Fibroblast of skin of scalp (primary cell): ENCODE results near the gene FAM131C.
"Not testable (repeated sequence)": the region's sequence is repeated elsewhere in the genome, so short reads cannot be mapped to it uniquely, and the experiment has no call there.

Source experiments
- DNase-seq: peaks from one replicate; pipeline ENCODE4 v3.0.0-alpha.2; 2013

The FAM131C gene

DNA sequence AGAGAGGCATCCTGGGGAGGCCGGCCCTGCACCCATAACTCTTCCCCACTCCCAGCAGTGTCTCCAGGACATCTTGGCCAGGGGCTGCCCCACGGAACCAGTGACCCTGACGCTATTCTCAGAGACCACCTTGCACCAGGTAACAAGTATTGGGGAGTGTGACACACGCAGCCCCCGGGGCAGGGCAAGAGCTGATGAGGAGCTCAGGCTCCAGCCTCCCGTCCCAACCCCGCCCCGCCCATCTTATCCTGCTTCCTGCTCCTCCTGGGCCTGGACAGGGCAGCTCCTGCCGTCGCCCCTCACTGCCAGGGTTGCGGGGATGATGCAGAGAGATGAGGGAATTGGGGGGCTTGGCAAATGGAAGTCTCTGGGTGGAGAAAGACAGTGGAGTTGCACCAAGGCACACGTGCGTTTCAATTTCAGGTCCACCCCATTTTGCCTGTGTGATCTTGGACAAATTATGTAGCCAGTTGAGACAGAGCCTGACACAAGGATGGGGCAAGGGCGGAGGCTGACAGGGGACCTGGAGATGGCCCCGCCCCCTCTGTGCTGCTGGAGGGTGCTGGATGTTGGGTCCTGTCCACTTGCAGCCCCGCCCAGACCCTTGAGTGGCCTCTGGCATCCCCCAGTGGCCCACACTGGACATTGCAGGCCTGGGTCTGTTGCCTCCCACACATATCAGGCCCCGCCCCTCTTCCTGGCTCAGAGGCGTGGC, 40.9 kb downstream of the FAM131C start:
- peak; percentile 88 for DNase-seq

DNA sequence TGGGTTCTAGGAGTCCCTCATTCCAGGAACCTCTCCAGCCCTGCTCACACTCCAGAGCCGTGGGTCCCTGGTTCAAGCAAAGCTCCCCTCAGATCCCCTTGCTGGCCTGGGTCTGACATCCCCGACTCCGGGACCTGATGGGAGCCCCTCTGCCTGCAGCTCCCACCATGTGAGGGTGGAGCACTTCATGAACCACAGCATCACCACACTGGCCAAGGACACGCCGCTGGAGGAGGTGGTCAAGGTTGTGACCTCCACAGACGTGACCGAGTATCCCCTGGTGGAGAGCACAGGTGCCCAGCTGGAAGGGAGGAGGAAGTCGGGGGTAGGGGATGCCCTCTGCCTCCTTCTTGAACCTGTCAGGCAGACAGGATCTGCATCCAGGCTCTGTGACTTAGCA, 41.9 kb downstream of the FAM131C start:
- DNase-seq = no peak

DNA sequence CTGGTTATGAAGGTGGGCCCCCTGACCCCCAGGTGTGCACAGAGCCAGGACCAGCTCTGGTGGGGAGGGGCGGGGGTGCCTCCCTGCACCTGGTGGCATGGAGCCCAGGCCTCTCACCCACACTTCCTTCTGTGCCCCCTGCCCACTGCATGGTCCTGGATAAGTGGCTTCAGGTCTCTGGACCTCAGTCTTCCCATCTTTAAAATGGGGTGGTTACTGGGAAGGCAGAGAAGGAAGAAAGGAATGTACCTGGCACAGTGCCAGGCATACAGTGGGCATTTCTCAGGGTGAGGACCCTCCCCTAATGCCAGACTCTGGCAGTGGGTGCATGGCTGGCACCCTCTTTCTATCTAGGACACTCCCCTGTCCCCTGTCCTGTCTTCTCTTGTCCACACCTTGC, 44.2 kb downstream of the FAM131C start:
- no peak for DNase-seq

DNA sequence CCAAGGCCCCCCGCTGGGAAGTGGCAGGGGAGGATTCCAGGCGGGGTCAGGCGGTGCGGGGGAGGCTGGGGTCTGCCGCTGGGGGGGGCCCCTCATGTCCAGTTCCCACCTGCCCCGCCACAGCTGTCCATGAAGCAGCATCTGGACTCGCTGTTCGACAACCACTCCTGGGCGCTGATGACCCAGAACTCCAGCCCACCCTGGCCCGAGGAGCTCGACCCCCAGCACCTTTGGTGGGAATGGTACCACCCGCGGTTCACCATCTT, 44.5 kb downstream of the FAM131C start:
- not testable (repeated sequence) for DNase-seq

DNA sequence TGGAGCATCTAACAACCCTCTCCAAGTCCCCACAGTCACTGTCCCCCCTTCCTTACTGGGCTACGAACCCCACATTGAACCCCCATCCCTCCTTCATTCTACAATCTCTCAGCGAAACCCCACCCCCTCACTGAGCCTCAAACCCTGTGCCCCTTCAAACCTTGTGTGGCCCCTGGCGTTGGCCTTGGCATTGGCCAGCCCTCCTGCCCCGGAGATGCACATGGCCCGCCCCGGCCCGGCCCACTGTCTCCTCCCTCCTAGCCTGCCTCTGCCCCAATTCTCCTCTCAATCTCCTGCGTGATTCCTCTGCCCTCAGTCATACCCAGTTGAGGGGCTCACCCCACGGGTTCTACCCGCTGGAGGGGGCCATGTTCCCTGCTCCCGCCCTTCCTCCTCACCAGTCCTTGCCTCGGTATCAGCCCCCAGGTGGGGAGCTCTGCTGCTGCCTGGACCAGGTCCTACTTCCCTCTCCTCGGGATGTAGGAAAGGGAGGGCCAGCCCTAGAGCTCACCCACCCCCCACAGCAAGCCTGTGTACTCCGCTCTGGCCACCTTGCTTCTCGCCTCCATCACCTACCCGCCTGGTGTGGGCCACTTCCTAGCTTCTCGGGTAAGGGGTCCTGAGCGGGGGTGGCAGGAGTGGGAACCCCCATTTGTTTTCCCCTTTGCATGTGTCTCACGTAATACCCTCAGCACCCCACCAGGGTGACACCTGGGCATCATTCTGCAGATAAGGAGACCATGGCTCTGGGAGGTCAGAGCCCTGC, 45.0 kb downstream of the FAM131C start:
- no peak for DNase-seq

DNA sequence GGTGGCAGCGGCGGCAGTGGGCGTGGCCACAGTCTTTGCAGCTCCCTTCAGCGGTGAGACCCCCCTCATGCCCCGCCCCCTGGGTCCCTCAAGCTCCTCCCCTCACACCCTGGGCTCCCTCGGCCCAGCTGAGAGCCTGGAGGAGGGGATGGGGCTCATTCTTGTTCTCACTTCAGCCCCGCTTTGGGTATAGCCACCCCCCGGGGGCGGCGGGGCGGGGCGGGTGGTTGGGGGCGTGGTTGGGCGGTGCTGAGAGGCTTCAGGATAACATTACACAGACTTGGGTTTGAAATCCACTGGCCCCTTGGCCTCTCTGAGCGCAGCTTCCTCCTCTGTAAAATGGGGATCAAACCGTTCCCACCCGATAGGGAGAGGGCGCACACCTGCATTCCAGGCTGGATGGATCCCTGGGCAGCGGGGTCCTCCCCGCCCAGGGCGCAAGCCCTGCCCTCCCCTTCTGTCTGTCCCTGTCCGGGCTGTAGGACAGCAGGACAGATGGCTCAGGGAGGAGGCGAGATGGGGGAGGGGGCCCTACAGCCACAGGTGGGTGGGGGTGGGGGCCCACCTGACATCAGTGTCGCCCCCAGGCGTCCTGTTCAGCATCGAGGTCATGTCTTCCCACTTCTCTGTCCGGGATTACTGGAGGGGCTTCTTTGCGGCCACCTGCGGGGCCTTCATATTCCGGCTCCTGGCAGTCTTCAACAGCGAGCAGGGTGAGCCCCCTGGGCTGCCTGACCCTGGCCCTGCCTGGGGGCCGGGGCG, 46.5 kb downstream of the FAM131C start:
- DNase-seq = peak; percentile 44

DNA sequence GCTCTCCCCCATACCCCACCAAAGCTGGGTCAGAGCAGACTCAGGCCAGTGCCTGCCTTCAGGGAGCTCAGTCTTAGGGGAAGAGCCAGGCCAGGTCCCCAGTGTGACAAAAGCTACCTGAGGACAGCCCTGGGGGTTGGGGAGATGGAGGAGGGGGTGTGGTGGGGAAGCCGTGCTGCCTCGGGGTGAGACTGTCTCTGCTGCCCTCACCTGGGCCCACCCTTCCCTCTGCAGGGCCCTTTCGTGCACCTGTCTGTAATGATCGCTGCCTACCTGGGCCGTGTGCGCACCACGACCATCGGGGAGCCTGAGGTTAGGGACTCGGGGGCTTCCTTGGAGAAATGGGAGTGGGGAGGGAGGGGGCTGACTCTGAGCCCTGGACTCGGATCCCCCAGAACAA, 47.1 kb downstream of the FAM131C start:
- not testable (repeated sequence) for DNase-seq

DNA sequence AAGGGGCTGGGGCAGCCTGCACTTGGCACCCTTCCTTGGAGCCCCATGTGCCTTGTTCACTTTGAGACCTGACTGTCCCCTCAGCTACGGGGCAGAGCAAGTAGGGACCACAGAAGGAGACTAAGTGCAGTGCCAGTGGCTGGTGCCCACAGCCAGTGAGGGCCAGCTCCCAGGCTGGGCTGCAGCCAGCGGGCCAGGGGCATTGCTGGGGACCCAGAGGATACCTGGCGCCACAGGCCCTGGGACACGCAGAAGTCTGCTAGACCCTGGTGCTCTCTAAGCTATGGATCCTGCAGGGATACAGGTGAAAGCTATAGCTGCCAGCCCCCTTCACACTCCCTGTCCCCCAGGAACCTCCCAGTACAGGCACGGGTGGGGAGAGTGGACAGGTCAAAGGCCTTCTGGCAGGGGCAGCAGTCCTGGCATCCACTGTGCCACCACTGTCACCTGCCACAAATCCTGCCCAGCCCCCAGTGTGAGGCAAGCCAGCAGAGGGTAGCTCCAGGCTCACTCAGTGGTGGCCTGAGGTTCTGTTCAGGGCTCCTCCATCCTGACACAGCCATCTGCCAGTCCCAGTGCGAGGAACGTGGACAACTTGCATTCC, 50.3 kb downstream of the FAM131C start:
- no peak for DNase-seq

DNA sequence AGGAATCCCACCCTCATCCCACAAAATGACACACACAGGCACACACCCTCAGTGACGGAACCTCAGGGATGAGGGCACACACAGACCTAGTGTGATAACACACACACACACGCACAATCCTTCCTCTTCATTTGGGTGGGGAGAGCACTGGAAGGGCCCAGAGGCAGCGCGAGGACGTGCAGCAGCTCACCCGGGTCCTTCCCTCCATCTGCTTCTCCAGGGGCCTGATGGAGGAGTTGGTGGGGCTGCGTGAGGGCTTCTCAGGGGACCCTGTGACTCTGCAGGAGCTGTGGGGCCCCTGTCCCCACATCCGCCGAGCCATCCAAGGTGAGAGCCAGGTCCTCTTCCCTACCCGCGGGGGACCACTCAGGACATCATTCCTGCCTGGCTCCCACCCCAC, 51.1 kb downstream of the FAM131C start:
- DNase-seq = no peak

DNA sequence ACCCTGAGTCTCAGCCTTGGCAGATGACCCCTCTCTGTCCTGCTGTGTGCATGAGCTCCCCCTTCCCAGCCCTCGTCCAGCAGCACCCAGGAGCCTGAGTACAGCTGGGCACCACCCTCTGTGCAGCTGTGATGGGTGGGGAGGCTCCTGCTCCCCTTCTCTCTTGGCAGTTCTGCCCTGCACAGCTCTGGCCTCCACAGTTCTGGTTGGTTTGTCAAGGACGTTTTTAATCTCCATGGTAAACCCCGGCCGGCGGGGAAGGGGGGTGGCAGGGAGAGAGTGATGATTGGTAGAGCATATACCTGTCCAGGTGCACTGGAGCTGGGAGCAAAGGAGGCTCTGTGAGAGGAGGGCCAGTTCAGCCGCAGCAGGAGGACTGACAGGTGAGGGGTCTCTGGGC, 51.8 kb downstream of the FAM131C start, which contains the start of gene CLCNKA:
TSS of gene CLCNKA (plus strand) at position 356 of the 400 bp plus-strand sequence. CDS start 584 bp downstream, outside the sequence.
- DNase-seq = no peak

DNA sequence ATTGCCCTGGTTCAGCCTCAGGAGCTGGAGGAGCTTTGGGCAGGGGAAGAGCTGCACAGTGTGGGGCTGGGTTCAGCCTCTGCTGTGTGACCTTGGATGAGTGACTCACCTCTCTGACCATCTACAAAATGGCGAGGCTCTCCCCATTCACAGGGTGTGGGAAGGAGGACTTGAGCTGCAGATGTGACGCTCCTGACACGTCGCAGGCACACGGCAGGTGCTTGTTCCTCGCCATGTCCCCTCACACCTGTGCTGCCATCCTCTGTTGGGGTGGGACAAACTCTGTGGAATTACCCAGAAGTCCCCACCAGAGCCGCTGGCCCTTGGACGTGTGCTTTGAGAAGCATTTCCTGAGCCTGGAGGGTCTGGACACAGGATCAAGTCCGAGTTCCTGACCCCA, 52.6 kb downstream of the FAM131C start:
- not testable (repeated sequence) for DNase-seq

DNA sequence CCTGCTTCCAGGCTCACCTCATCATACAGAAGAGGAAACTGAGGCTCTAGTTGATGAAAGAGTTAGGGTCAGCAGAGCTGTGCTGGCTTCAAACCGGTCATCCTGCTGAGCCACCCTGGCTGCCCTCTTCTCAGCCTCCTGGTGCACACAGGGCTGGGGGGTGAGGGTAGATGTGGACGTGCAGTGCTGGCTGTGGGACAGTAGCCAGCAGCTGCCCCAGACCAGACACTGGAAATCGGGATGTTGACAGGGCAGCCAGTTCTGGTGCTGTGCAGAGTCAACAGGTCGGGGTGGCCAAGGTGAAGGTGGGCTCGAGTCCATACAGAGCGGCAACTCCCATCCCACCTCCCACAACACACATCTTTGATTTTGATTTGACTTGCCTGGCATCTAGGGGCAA, 53.1 kb downstream of the FAM131C start:
- DNase-seq = no peak

DNA sequence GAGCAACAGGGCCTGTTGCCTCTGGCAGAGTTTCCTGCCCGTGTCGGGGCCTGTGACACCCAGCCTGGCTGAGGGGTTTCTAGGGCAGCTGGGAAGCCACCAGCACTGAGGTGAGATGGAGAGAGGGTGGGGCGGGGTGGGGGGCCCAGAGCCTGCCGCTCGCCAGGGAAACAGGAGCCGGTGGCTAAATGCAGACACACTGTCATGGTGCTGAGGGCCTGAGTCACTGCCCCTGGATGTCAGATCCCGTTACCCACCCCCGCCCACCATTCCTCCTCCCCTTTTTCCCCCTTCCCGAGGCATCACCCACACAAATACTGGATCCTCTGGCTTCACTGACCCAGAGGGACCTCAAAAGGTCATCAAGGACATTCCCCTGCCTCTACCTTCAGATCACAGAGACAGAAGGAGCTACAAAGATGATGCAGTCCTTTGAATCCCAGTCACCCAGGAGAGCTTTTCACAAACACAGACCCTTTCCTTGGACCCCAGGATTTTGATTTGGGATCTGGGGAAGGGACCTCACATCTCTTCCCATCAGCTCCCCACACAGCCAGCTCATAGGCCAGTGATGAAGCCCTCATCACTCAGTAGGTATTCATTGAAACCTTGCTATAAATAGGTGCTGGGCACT, 53.7 kb downstream of the FAM131C start:
- DNase-seq = peak; percentile 48

DNA sequence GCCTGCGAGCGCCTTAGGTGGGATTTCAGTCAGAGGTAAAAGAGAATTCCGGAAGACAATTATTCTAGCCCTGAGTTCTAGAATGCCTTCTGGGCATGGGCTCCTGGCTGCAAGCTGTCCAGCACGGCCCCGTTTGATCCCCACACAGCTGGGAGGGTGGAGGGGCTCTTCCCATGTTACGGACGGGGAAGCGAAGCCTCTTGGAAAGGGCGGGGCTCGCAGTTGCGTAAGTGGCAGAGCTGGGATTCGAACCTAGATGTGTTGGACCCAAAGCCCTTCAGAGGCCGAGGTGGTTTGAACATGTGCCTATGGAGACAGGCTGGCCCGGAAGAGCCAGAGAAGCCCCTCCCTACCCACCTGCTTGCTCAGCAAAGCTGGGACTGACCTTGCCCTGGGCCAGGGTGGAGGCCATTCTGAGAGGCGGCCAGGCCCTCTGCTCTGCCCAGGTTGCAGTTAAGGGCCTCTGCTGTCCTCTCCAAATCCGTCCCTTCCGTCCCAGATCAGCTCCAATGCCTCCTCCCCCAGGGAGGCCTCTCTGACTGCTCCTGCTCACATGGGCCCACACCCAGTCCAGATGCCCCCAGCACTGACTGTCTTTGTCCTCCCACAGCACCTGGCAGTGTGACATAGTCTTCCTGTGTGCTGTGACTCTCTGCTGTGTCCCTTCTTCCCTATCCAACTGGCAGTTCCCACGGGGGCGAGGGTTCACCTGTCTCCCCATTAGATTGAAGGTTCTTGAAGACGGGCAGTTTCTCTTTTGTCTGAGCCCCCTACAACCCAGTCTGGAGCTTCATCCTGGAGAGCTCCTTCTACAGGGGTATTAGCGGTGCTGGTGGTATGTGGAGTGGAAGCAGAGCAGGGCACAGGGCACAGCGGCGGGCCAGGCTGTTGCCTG, 54.5 kb downstream of the FAM131C start:
- no peak for DNase-seq

DNA sequence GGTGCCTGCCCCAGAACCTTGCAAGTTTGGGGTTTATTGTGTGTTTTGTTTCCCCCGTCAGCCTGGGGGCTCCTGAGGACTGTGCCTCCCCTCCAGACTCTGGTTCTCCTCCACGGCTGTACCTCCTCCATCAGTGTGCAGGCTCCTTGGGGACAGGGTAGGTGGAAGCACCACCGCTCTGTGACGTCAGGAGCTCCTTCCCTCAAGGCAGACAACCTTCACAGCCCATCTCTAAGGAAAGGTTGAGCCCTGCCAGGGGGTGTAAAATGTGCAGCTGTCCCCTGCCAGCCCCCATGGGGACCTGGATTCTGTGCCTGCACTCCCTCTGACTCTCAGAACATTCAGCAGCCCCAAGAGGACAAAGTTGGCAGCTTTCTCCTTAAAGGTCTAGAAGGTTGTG, 55.1 kb downstream of the FAM131C start:
- DNase-seq = peak; percentile 9

DNA sequence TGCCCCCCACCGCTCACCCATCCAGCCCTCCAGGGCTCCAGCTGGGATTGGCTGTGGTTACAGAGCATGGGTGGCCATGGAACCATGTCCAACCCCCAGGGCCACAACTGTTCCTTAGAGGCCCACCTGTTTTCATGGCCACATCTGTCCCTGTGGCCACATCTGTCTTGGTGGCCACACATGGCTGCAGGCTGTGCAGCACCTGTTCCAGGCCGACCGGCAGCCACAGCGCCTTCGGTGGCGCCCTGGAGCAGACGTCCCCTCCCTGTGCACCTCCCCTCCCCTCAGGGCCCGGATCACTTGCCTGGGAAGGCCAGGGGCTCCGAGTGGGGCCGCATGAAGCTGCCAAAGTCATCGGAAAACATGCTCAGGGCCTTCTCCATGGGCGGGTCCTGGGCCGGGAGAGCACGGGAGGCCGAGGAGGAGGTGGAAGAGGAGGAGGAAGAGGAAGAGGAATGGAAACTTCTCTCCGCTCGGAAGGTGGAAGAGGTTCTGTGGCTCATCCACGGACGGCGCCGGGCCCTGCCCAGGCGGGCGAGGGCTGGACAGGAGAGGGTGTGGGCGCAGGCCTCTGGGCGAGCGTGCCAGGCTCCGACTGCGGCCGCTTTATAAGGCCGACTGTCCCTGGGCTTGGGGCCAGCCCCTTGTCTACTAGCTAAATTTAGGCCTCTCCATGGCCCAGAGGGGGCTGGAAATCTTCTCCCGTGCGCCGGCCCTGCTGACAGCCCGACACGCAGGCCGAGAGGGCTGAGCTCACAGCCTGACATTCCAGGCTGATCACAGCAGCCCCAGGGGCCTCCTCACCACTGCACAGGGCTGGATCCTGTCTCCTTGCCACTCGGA, 55.8 kb downstream of the FAM131C start, which contains the start of gene HSPB7:
TSS of gene HSPB7 (minus strand) at position 583 of the 843 bp plus-strand sequence. CDS start at position 503, 80 bp downstream.
- peak; percentile 76 for DNase-seq

DNA sequence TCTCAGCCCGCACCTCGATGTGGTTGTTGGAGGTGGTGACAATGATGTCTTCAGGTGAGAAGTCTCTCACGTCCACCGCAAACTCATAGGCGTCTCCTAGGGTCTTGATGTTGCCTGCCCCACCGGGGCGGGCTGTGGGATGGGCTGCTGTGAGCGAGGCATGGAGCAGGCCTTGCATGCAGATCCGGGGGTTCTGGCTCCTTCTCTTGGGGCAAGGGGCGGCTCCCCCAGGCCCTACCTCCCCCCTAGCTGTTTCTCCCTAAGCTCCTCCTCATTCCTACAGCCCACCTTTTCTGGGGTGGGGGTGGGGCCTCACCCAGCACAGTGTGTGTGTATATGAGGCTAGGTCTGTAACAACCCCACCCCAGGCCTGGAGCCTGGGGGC, 56.4 kb downstream of the FAM131C start:
- no peak for DNase-seq

DNA sequence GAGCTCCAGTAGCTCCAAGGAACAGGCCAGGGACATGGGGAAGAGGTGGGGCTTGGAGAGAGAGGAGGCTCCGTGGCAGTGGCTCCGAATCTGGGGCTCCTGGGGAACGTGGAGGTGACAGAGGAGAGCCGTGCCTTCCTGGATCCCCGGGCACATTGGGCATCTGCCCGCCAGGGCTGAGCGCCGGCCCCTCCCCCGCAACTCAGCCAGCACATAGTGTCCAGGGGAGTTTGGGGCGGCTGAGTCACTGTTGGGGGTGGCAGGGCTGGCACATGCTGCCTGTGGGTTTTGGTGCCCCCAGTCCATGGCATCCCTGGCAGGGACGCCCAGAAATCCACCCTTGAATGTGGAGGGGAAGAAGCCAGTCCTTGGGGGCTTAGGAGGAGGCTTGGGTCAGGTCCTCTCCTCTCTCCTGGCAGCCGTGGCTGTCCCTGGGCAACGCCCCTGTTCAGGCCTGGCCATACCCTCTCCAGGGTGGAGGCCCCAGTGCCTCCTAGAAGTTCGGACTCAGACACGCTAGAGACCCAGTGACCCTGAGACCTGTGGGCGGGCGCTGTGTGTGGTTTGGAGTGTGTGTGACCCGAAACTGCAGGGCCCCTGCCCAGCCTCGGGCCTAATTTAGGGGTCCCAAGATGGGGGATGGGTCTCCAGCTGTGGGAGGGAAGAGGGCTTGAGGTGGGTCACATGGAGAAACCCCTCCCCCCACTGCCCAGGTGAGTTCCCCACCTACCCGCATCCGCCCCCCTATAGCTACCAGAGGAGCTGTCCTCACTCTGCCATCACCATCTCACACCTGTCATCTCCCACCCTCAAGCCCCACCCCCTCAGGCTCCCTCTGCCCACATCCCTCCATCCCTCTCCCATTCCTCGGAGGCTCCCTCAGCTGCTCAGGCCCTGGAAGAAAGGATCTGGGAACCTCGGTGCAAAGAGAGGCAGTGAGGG, 57.2 kb downstream of the FAM131C start:
- DNase-seq = no peak

DNA sequence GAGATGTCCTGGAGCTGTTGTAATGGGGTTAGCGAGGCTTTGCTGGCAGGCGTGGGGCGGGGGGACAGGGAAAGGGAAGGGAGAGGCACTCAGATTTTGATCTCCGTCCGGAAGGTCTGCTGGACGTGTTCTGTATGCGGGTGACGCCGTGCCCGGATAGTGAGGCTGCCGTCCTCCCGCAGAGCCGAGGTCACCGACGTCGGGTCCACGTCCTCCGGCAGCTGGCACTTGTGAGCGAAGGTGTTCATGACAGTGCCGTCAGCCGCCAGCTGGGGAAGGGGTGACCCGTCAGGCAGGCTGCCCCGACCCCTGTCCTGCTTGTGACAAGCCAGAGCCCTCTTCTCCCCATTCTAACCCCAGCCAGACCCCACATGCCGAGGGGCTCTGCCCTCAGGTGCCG, 58.0 kb downstream of the FAM131C start:
- no peak for DNase-seq
